Upper lobe of right lung (tissue), 1 donor: Measurements from ENCODE around the gene ANXA8. TPM values are rescaled to one million over a fixed set of nuclear protein-coding genes. Genes with fewer than 3 reads are reported as not detected.
"Not testable (repeated sequence)": the region's sequence is repeated elsewhere in the genome, so short reads cannot be mapped to it uniquely, and the experiment has no call there.

ENCODE experiments used
- ATAC-seq: fragments of 200-7000 bp; cut with Tn5 transposase; one replicate; pipeline ENCODE4 v1.9.1; 2020; ENCODE audit warnings: mild to moderate bottlenecking, moderate library complexity
- DNase-seq: peaks from one replicate; pipeline ENCODE4 v3.0.0-alpha.2; 2020
- H3K27ac ChIP-seq: fragments of 200-600 bp; one replicate; pipeline ENCODE4 v1.8.0; 2022
- H3K27me3 ChIP-seq: fragments of 200-600 bp; one replicate; pipeline ENCODE4 v1.8.0; 2022; ENCODE audit warnings: mild to moderate bottlenecking
- H3K36me3 ChIP-seq: fragments of 200-600 bp; one replicate; pipeline ENCODE4 v1.8.0; 2022
- H3K4me1 ChIP-seq: fragments of 200-600 bp; one replicate; pipeline ENCODE4 v1.8.0; 2022
- H3K4me3 ChIP-seq: fragments of 200-600 bp; one replicate; pipeline ENCODE4 v1.8.0; 2022; ENCODE audit warnings: mild to moderate bottlenecking
- H3K9me3 ChIP-seq: fragments of 200-600 bp; one replicate; pipeline ENCODE4 v1.8.0; 2022
- intact Hi-C: fragments of 100-400 bp; cut with DNase I; formaldehyde crosslinking; loops from one replicate; pipeline ENCODE4 v1.11.0; 2022
- long read RNA-seq: library from polyadenylated mRNA; unstranded; transcript quantifications from one replicate; pipeline ENCODE4 v2.0.0, GENCODE V29; 2021
- total RNA-seq: library from RNA; stranded (reverse); fragmentation: NEBNext Ultra II Directional; extraction: Animal tissue kit (Norgen Biotek cat#: 25700); gene quantifications from one replicate; pipeline ENCODE4 v1.2.1, GENCODE V29; 2021
- donor health status: DM: no; HTN: yes; CAD: no; lungs with severe emphysema.

ANXA8 gene
- 39.5 TPM for total RNA-seq
- long read RNA-seq, transcript ANXA8-205 (12 exons, 1,960 nt), result major isoform, 16 of 18 reads
- long read RNA-seq, partial matches to known transcripts, result 0 of 18 reads
- long read RNA-seq, other reads (novel, unspliced or antisense), result 2 of 18 reads

- ATAC-seq, result peak; percentile 41
- H3K9me3 ChIP-seq, H3K4me3 ChIP-seq, H3K36me3 ChIP-seq, H3K4me1 ChIP-seq, intact Hi-C loops, DNase-seq, H3K27me3 ChIP-seq, H3K27ac ChIP-seq: not testable (repeated sequence)
These were observed at the start of gene ANXA8 for GRCh38 chr10:47483923-47484322. Gene ANXA8, minus strand, starts transcription at chr10:47484115. Its CDS starts 182 bp downstream, at chr10:47483933.

GRCh38 chr10:47523475-47523874 is 39.6 kb upstream of the ANXA8 start, which contains the start of gene AGAP9:
Gene AGAP9, minus strand, starts transcription at chr10:47523638. Its CDS starts 112 bp downstream, at chr10:47523526.
- H3K27ac ChIP-seq, H3K9me3 ChIP-seq, ATAC-seq, H3K4me3 ChIP-seq, DNase-seq, H3K4me1 ChIP-seq, H3K27me3 ChIP-seq, intact Hi-C loops, H3K36me3 ChIP-seq: not testable (repeated sequence)

- not testable (repeated sequence) for DNase-seq, ATAC-seq
These were observed 18.4 kb upstream of the ANXA8 start for GRCh38 chr10:47502313-47502712.

GRCh38 chr10:47494226-47494625 is 10.3 kb upstream of the ANXA8 start:
- H3K27me3 ChIP-seq, H3K27ac ChIP-seq, H3K36me3 ChIP-seq, ATAC-seq, intact Hi-C loops, H3K9me3 ChIP-seq, H3K4me3 ChIP-seq, DNase-seq, H3K4me1 ChIP-seq: not testable (repeated sequence)

More at GRCh38 chr10:47502313-47502712, 18.4 kb upstream of the ANXA8 start:
- H3K27ac ChIP-seq, H3K4me3 ChIP-seq, H3K4me1 ChIP-seq, intact Hi-C loops, H3K9me3 ChIP-seq, H3K27me3 ChIP-seq, H3K36me3 ChIP-seq: not testable (repeated sequence)

- intact Hi-C loops, H3K27ac ChIP-seq, ATAC-seq, H3K27me3 ChIP-seq, H3K36me3 ChIP-seq, H3K4me3 ChIP-seq, H3K9me3 ChIP-seq, H3K4me1 ChIP-seq, DNase-seq: not testable (repeated sequence)
These were observed 7.7 kb upstream of the ANXA8 start, which contains the start of gene FAM25G for GRCh38 chr10:47491600-47491999. Gene FAM25G, minus strand, starts transcription at chr10:47491700. Its CDS starts 26 bp downstream, at chr10:47491674.

GRCh38 chr10:47489630-47490029 is 5.7 kb upstream of the ANXA8 start:
- DNase-seq, H3K27me3 ChIP-seq, H3K4me3 ChIP-seq, H3K9me3 ChIP-seq, H3K36me3 ChIP-seq, H3K4me1 ChIP-seq, ATAC-seq, intact Hi-C loops, H3K27ac ChIP-seq: not testable (repeated sequence)

GRCh38 chr10:47485943-47486342 is 2.0 kb upstream of the ANXA8 start:
- ATAC-seq, H3K27ac ChIP-seq, DNase-seq, H3K9me3 ChIP-seq, H3K4me3 ChIP-seq, H3K4me1 ChIP-seq, intact Hi-C loops, H3K36me3 ChIP-seq, H3K27me3 ChIP-seq: not testable (repeated sequence)

- DNase-seq, H3K36me3 ChIP-seq, H3K4me1 ChIP-seq, H3K27me3 ChIP-seq, intact Hi-C loops, H3K4me3 ChIP-seq, ATAC-seq, H3K9me3 ChIP-seq, H3K27ac ChIP-seq: not testable (repeated sequence)
These were observed 871 bp upstream of the ANXA8 start for GRCh38 chr10:47484786-47485185.

GRCh38 chr10:47482367-47482766 is 1.5 kb downstream of the ANXA8 start:
- H3K4me3 ChIP-seq, intact Hi-C loops, H3K4me1 ChIP-seq, H3K27ac ChIP-seq, H3K9me3 ChIP-seq, H3K36me3 ChIP-seq, DNase-seq, H3K27me3 ChIP-seq: not testable (repeated sequence)
- peak; percentile 28 for ATAC-seq

- not testable (repeated sequence) for DNase-seq, ATAC-seq
These were observed 2.1 kb downstream of the ANXA8 start for GRCh38 chr10:47481768-47482181.

GRCh38 chr10:47481182-47481766 is 2.6 kb downstream of the ANXA8 start:
- H3K36me3 ChIP-seq, H3K27me3 ChIP-seq, DNase-seq, H3K4me1 ChIP-seq, intact Hi-C loops, H3K27ac ChIP-seq, H3K9me3 ChIP-seq, H3K4me3 ChIP-seq: not testable (repeated sequence)
- peak; percentile 68 for ATAC-seq

More at GRCh38 chr10:47481768-47482181, 2.1 kb downstream of the ANXA8 start:
- intact Hi-C loops, H3K27me3 ChIP-seq, H3K4me3 ChIP-seq, H3K4me1 ChIP-seq, H3K36me3 ChIP-seq, H3K9me3 ChIP-seq, H3K27ac ChIP-seq: not testable (repeated sequence)

- intact Hi-C loops, DNase-seq: not testable (repeated sequence)
These were observed 3.8 kb downstream of the ANXA8 start for GRCh38 chr10:47480133-47480532.

GRCh38 chr10:47478114-47478513 is 5.8 kb downstream of the ANXA8 start:
- ATAC-seq, H3K4me3 ChIP-seq, H3K4me1 ChIP-seq, H3K36me3 ChIP-seq, DNase-seq, H3K27me3 ChIP-seq, H3K9me3 ChIP-seq, intact Hi-C loops, H3K27ac ChIP-seq: not testable (repeated sequence)

More at GRCh38 chr10:47480133-47480532, 3.8 kb downstream of the ANXA8 start:
- not testable (repeated sequence) for H3K9me3 ChIP-seq, ATAC-seq, H3K36me3 ChIP-seq, H3K27me3 ChIP-seq, H3K27ac ChIP-seq, H3K4me3 ChIP-seq, H3K4me1 ChIP-seq

- H3K27ac ChIP-seq, intact Hi-C loops, H3K4me1 ChIP-seq, H3K27me3 ChIP-seq, H3K36me3 ChIP-seq, H3K9me3 ChIP-seq, DNase-seq, H3K4me3 ChIP-seq, ATAC-seq: not testable (repeated sequence)
These were observed 6.8 kb downstream of the ANXA8 start for GRCh38 chr10:47477078-47477477.
